ENCODE data around the gene ELMO1. TPM values are rescaled to one million over a fixed set of nuclear protein-coding genes. Genes with fewer than 3 reads are reported as not detected.

The ELMO1 gene
- total and polyA plus RNA-seq, 8 donors, result 18.2 to 55.3 (median 45.6) TPM

GRCh38 chr7:36806891-36807290 is 641.8 kb downstream of the ELMO1 start:
- TF ChIP-seq CTCF (IDR thresholded peaks at IDR 0.05), result no peak
- intact Hi-C loops (cut with DNase I), result no loop called here
- ATAC-seq (no peak), DNase-seq (no peak)
- H3K4me3 ChIP-seq, result no peak overlapping the region
- no peaks in the 10 kb centered on the region for H3K36me3 ChIP-seq
- no peak overlapping the region for H3K27ac ChIP-seq
- H3K9me3 ChIP-seq, result no peaks in the 10 kb centered on the region
- no peaks in the 10 kb centered on the region for H3K27me3 ChIP-seq
- no peaks in the 10 kb centered on the region for H3K4me1 ChIP-seq

Small RNAs within 50 kb of the gene (microRNA-seq; reads per million reads assigned to microRNA genes)
- 0 reads per million in 2 donors for gene MIR1200

Other genes with a start within 250 kb of the ELMO1 start
- 1 to 10 TPM; 2.6 to 8.6 TPM for gene GPR141, start 234.9 kb upstream of the ELMO1 start, total RNA-seq
- 1 to 10 TPM in 3 of 6 donors, under 1 TPM in 3; 0.74 to 1.4 (median 1.0) TPM for gene GPR141, start 234.9 kb upstream of the ELMO1 start, polyA plus RNA-seq (ENCODE audit: insufficient read length in 6 of 6)

Data from left lung (tissue), 10 donors.